Mucosa of rectum (tissue), 2 donors: ENCODE data around the gene SASH1.

Experiments
- H3K27ac ChIP-seq, 2 donors: one replicate each; pipeline ENCODE4 v1.7.0; 2013; ENCODE audit warnings: inconsistent platforms in 2 of 2, low read depth in 2 of 2, low read length in 2 of 2
- H3K27me3 ChIP-seq, 2 donors: one replicate each; pipeline ENCODE4 v1.7.0; 2013; ENCODE audit warnings: low read length in 2 of 2; ENCODE audit not compliant: control insufficient read depth in 2 of 2, insufficient read depth in 2 of 2
- H3K36me3 ChIP-seq, 2 donors: one replicate each; pipeline ENCODE4 v1.7.0; 2013; ENCODE audit warnings: low read length in 2 of 2; ENCODE audit not compliant: control insufficient read depth in 2 of 2, insufficient read depth in 2 of 2
- H3K4me1 ChIP-seq, 2 donors: one replicate each; pipeline ENCODE4 v1.7.0; 2013; ENCODE audit warnings: low read length in 2 of 2, mild to moderate bottlenecking in 1 of 2; ENCODE audit not compliant: control insufficient read depth in 2 of 2, insufficient read depth in 2 of 2
- H3K4me3 ChIP-seq, 2 donors: one replicate each; pipeline ENCODE4 v1.7.0; 2013; ENCODE audit warnings: low read length in 2 of 2
- H3K9ac ChIP-seq, 2 donors: one replicate each; pipeline ENCODE4 v1.7.0; 2013; ENCODE audit warnings: low read length in 2 of 2, low read depth in 1 of 2, mild to moderate bottlenecking in 1 of 2
- H3K9me3 ChIP-seq, 2 donors: one replicate each; pipeline ENCODE4 v1.7.0; 2013; ENCODE audit warnings: low read length in 2 of 2; ENCODE audit not compliant: control insufficient read depth in 2 of 2
- donor health status: healthy.
- donor health status: Normal muscosa, but diverticular disease.

SASH1 gene

DNA sequence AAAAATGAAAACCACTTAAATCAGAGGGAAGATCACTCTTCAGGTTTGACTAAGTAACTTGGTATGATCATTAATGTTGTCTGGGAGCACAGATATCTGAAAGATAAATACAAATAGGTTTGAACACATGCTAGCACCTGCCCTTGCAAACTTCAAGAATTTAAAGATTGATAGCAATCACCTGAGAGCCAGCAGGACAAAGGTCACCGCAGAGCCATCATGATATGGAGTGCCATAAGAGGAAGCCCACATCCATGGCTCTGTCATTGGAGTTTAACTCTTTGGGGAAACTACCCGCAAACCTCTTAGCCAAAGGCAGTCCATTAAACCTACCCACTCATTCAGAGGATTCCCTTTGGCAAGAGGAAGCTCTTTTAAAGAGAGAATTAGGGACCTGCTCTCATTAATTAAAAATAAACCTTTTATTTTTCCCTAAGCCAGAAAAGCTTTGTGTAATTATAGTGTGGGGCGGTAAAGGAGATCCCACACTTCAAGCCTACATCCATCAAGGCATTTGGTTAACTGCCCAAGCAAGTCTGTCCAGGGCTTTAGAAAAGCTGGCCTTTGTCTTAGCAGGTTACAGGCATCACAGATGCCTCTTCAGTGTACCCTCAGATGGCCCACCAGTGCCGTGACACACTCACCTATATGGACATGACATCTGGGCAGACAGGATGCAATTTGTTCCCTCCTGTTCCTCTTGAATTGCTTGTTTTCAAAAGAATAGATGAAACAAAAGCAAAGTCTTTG lies 73.0 kb downstream of the SASH1 start:
- Histone ChIP-seq H3K9ac (no peak overlapping the region), H3K4me1 (no peaks in the 10 kb centered on the region), H3K4me3 (no peak overlapping the region), H3K27me3 (no peaks in the 10 kb centered on the region), H3K27ac (no peak overlapping the region), H3K9me3 (no peaks in the 10 kb centered on the region), H3K36me3 (no peaks in the 10 kb centered on the region)

DNA sequence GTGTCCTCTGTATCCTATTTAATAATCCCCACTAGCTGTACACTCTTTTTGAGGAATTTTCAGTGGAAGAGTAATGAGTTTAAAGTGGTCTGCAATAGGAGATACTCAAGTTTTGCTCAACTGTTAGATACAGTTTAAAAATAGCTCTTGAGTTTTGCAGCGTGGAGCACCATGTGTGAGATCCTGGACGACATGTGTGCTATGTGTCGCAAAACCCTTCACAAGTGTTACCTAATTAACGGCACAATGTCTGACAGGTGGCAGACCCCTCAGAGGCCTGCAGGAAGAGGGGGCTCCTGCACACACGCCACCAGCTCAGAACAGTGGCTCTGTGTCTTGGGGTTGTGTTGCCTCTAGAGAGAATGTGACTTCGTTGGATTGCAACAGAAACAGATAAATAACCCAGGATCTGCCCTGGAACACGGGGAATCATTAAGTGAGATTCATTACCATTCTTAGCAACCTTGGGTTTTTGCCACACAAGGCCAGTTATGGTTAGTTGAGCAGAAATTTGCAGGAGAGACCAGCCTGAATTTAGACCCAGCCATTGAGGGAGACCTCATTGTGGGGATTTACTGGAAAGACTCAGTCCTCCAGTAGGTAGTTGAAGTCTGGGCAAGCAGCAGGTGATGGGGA lies 73.8 kb downstream of the SASH1 start:
- Histone ChIP-seq H3K4me1 (no peaks in the 10 kb centered on the region), H3K27me3 (no peaks in the 10 kb centered on the region), H3K9me3 (no peaks in the 10 kb centered on the region), H3K36me3 (no peaks in the 10 kb centered on the region), H3K4me3 (no peak overlapping the region), H3K27ac (no peak overlapping the region), H3K9ac (no peak overlapping the region)

DNA sequence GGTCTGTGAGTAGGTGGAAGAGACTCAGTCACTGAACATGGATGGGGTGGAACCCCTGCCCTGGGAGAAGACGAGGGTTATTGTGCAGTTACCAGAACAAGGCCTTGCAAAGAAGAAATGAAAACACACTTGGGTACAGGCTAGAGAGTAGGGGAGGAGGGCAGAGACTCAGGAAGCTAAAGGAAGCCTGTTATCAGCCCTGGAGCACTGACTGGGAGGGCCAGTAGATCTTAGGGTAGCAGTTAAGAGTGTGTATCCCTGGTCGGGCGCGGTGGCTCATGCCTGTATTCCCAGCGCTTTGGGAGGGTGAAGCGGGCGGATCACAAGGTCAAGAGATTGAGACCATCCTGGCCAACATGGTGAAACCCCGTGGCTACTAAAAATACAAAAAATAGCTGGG lies 74.4 kb downstream of the SASH1 start:
- H3K27me3 ChIP-seq, result no peaks in the 10 kb centered on the region
- no peak overlapping the region for H3K9ac ChIP-seq
- no peaks in the 10 kb centered on the region for H3K36me3 ChIP-seq
- no peak overlapping the region for H3K4me3 ChIP-seq
- no peaks in the 10 kb centered on the region for H3K4me1 ChIP-seq
- no peak overlapping the region for H3K27ac ChIP-seq
- no peaks in the 10 kb centered on the region for H3K9me3 ChIP-seq

DNA sequence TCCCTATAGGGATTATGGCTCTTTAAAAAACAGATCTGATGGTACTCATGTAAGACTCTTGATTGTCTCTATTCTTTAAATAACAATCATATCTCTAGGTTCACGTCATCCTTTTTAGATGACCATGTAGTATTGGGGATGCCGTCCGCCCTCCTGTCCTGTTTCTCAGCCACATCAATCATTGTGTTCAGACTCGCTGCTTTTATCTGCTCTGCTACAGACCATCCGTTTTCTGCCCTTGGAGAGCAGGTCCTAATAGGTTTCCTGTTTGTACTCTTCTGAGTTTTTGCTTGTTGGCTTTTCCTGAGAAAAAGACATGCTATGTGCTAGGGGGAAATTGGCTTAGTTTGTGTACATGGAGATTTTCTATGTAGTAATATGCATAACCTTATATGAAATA lies 76.8 kb downstream of the SASH1 start:
- Histone ChIP-seq H3K4me1 (no peaks in the 10 kb centered on the region), H3K4me3 (no peak overlapping the region), H3K36me3 (no peaks in the 10 kb centered on the region), H3K9me3 (no peaks in the 10 kb centered on the region), H3K27ac (no peak overlapping the region), H3K9ac (no peak overlapping the region), H3K27me3 (no peaks in the 10 kb centered on the region)

DNA sequence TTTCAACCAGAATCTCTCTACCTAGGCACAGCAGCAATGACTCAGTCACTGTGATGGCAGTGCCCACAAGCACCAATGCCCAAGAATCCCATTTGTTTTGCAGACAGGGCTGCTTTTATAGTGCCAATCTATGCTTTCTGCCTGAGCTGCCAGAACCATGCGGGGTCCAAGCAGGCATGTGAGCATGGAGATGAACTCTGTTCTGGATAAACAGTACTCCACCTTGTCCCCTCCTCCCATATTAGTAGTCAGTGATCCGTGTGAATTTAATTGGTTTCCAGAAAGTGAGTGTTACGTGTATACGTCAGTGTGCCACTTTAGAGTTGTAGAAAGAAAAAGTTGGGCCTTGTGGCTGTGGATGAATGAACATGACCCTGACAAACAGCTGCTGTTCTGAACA lies 79.4 kb downstream of the SASH1 start:
- Histone ChIP-seq H3K9me3 (no peaks in the 10 kb centered on the region), H3K4me3 (no peak overlapping the region), H3K27me3 (no peaks in the 10 kb centered on the region), H3K36me3 (no peaks in the 10 kb centered on the region), H3K9ac (no peak overlapping the region), H3K4me1 (no peaks in the 10 kb centered on the region), H3K27ac (no peak overlapping the region)

DNA sequence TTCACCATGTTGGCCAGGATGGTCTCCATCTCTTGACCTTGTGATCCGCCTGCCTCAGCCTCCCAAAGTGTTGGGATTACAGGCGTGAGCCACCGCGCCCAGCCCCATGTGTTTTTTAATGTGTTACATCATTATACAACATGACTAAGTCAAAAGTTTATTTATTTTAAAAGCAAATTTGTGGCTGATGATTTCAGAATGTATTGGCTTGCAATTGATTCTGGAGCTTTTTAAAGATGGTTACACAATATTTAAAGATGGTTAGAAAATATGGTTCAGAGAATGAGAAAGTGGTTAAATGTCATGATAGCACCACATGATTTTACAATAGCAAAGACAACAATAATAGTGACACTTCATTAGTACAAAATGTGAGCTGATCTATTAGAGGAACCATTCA lies 80.5 kb downstream of the SASH1 start:
- Histone ChIP-seq H3K27me3 (no peaks in the 10 kb centered on the region), H3K4me1 (no peaks in the 10 kb centered on the region), H3K9me3 (no peaks in the 10 kb centered on the region), H3K4me3 (no peak overlapping the region), H3K27ac (peak overlapping the region in 1 of 2 donors; percentile 15), H3K36me3 (no peaks in the 10 kb centered on the region), H3K9ac (no peak overlapping the region)

DNA sequence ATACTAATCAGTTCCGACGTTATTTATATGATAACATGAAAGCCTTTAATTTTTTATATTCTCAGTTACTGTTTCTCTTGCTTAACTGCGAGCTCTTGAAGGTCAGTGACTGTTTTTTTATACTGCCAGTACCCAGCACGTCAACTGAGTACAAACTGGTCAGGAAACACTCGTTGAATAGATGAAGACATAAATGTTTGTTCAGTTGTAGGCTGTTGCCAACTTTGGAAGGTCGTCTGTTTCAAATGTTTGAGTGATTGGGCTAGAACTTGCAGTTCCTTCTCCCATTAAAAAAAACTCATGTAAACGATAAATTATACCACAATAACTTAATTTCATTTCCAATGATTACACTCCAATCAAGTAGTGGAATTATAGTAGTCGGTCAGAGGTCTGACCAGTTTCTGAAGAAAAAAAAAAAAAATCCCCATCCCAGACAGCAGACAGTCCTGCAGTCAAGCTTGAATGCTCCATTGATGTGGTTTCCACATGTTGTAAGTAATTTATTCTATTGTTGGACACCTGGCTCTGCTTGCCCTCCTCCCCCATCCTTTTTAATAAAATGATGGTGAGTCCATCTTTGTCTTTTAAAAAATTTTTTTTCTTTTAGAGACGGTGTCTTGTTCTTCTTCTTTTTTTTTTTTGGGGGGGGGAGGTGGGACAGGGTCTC lies 81.1 kb downstream of the SASH1 start:
- Histone ChIP-seq H3K36me3 (no peaks in the 10 kb centered on the region), H3K27ac (peak overlapping the region in 1 of 2 donors; percentile 15), H3K4me3 (no peak overlapping the region), H3K27me3 (no peaks in the 10 kb centered on the region), H3K9me3 (no peaks in the 10 kb centered on the region), H3K4me1 (no peaks in the 10 kb centered on the region), H3K9ac (no peak overlapping the region)

DNA sequence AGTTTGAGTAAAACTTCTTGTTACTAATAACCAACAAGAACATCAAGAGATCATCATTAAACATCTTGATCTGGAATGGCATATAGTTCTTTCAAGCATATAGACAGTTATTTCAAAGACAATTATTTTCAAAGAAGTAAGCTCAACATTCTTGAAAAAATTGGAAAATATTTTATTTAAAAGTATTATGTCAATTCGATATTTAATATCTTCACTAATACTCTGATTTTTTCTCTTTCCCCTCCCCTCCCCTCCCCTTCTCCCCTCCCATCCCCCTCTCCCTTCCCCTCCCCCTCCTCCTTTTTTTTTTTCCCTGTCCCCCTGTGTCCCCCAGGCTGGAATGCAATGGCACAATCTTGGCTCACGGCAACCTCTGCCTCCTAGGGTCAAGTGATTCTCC lies 82.8 kb downstream of the SASH1 start:
- Histone ChIP-seq H3K4me3 (no peak overlapping the region), H3K27ac (no peak overlapping the region)

DNA sequence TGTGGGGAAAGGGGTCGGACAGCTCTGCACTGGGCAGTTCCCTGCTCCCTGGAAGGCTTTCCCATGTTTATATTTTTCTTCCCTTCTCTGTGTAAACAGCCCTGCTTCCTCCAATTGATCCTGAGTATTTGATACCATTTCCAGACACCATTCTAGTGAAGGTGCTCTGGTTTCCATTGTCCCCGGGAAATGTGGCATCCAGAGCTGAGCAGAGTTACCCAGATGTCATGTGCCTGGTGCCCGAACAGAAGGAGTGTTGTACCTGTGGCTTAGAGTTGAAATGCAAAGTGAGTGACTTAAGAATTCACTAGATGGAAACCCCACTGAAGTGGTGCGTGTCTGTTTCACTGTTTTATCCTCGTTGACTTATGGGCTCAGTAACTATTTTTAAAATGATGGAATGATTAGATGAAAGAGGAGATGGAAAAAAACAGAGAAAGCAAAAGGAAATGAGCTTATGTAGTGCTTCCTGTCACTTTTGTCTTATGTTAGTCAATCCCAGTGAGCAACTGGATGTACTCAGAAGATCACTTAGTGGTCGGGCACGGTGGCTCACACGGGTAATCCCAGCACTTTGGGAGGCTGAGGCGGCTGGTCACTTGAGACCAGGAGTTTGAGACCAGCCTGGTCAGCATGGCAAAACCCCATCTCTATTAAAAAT lies 83.8 kb downstream of the SASH1 start:
- Histone ChIP-seq H3K27me3 (no peaks in the 10 kb centered on the region), H3K27ac (no peak overlapping the region), H3K9me3 (no peaks in the 10 kb centered on the region), H3K36me3 (no peaks in the 10 kb centered on the region), H3K4me1 (no peaks in the 10 kb centered on the region), H3K4me3 (no peak overlapping the region), H3K9ac (no peak overlapping the region)

More for the DNA sequence above, 82.8 kb downstream of the SASH1 start:
- Histone ChIP-seq H3K36me3 (no peaks in the 10 kb centered on the region), H3K9ac (no peak overlapping the region), H3K9me3 (no peaks in the 10 kb centered on the region), H3K27me3 (no peaks in the 10 kb centered on the region), H3K4me1 (no peaks in the 10 kb centered on the region)

DNA sequence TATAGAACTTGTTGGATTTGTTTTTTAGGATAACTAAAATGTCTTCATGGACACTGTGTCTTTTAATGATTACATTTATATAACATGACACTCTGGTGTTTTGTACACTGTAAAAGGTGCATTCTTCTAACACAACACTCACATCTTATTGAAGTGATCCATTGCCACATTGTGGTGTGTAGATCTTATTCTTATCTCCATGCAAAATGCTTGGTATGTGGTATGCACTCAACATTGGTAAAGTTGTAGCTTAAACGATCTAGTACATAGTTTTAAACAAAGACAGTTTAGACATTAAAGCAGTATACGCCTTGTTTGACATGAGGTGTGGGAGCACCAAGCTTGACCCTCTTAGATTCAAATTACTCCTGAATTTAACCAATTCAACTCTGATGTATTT lies 84.7 kb downstream of the SASH1 start:
- H3K4me3 ChIP-seq, result no peak overlapping the region
- no peaks in the 10 kb centered on the region for H3K36me3 ChIP-seq
- H3K27ac ChIP-seq, result no peak overlapping the region
- no peaks in the 10 kb centered on the region for H3K4me1 ChIP-seq
- no peak overlapping the region for H3K9ac ChIP-seq
- no peaks in the 10 kb centered on the region for H3K9me3 ChIP-seq
- no peaks in the 10 kb centered on the region for H3K27me3 ChIP-seq
